ENCODE data around the gene SLC17A5.
"Not testable (repeated sequence)": the region's sequence is repeated elsewhere in the genome, so short reads cannot be mapped to it uniquely, and the experiment has no call there.

The SLC17A5 gene

DNA sequence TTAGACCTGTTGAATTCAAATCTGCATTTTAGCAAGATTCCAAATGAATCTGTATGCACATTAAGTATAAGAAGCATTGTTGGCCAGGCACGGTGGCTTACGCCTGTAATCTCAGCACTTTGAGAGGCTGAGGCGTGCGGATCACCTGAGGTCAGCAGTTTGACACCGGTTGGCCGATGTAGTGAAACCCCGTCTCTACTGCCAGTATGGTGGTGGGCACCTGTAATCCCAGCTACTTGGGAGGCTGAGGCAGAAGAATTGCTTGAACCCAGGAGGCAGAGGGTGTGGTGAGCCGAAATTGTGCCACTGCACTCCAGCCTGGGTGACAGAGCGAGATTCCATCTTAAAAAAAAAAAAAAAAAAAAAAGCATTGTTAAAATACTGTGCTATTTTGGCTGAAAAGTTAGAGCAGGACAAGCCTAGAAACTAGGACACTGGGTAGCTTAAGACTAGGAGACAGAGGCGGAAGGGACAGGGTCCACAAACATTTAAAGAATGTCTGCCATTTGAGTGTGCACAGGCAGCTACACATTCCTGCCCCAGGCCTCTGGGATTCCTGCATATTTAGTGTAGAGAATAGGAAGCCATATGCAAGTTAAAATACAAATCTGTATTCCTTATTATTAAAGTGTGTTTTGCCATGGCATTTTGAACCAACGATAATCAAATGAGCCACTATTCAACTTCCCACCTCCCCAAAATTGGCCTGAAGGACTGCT, 87.9 kb downstream of the SLC17A5 start:
- DNase-seq: no peak

GRCh38 chr6:73564578-73565345, 89.0 kb downstream of the SLC17A5 start:
- DNase-seq: no peak

DNA sequence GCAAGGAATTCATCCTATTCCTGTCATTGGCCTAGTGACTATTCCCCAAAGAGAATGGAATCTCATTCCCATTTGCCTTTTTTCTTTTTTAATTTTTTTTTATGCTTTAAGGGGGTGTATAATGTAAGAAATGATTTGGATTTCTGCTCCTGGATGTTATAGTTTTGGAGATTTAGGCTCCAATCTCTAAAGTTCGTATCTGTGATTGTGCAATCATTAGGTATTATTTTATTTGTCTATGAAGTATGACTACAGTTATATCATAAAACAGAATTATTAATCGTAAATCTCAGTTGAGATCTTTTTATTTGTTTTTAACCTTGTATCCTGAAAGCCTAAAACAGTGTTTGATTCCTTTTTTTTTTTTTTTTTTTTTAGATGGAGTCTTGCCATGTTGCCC, 91.2 kb downstream of the SLC17A5 start:
- no peak for DNase-seq

DNA sequence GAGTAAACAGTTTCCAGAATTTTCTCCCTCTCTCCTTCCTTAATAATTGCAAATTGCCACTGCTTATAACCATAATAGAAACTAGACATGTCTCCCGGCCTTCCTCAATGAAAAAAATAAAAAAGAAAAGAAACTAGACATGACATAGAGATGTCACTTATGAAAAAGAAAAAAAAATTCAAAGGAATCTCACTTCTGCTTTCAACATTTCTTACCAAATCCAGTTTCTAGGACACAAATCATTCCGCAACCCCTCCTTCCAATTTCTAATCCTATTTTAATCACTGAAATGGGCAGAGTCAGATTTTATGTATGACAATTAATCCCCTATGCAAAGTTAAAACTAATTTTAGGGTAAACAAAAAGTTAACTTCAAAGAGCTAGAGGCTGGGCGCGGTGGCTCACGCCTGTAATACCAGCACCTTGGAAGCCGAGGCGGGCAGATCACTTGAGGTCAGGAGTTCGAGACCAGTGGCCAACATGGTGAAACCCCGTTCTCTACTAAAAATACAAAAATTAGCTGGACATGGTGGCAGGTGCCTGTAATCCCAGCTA, 92.9 kb downstream of the SLC17A5 start:
- no peak for DNase-seq

- no peak for DNase-seq
Observed at GRCh38 chr6:73560182-73560732, 93.5 kb downstream of the SLC17A5 start.

- DNase-seq: not testable (repeated sequence)
Observed at GRCh38 chr6:73559399-73559794, 94.4 kb downstream of the SLC17A5 start.

DNA sequence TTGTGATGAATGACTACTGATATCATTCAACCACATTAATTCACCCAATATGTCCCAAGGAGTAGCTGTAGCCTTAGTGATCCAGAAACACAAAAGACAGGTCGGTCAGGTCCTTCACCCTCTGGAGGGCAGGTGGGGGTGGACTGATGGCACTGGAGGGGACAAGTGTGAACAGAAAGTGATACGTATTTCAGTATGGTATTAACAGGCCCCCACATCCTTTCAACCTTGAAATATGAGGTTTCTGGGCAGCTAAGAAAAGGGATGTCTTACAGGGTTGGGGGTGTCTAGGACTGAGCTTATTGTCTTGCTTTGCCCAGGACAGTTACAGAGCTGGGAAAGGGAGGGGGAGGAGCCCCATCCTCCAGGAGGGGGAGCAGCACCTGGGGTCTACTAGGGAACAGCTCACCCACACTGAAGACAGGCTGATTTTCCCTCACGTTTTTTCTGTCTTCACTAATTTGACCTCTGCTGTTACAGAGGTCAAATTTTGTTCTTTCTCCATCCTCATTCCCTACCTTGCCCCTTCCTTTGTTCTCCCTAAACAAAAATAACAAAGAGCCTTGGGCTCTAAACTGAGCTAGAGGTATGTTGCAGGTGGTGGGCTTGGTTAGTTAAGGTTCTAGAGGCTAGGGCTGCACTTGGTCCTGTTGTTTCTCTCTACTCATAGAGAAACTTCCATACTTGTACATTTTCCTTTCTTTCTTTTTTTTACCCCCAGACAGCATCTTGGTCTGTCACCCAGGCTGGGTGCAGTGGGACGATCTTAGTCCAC, 95.0 kb downstream of the SLC17A5 start:
- DNase-seq: no peak

DNA sequence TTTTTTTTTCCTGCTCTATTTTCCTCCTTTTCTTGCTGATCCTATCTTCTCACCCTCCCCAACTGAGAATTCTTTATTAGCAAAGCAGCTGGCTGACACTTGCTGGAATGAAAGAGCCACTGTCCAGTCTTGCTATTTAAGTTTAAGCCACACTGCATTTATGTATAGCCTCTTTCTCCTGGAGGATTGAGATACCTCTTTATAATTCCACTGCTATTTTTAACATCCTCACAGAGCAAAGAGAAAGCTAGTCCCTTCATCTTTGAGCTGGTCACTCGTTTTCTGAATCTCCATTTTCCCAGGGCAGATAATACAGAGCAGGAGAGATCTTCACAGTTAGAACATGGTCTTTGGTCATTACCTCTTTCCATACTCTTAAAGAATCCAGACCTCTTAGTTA, 97.0 kb downstream of the SLC17A5 start:
- no peak for DNase-seq

DNA sequence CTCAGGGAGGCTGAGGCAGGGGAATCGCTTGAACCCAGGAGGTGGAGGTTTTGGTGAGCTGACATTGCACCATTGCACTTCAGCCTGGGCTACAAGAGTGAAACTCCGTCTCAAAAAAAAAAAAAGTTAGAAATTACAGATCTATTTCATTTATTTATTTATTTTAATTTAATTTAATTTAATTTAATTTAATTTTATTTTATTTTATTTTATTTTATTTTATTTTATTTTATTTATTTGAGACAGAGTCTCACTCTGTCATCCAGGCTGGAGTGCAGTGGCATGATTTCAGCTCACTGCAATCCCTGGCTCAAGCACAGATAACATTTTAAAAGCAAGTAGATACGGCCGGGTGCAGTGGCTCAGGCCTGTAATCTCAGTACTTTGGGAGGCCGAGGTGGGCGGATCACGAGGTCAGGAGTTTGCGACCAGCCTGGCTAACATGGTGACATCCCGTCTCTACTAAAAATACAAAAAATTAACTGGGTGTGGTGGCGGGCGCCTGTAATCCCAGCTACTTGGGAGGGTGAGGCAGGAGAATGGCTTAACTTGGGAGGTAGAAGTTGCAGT, 98.3 kb downstream of the SLC17A5 start:
- not testable (repeated sequence) for DNase-seq

DNA sequence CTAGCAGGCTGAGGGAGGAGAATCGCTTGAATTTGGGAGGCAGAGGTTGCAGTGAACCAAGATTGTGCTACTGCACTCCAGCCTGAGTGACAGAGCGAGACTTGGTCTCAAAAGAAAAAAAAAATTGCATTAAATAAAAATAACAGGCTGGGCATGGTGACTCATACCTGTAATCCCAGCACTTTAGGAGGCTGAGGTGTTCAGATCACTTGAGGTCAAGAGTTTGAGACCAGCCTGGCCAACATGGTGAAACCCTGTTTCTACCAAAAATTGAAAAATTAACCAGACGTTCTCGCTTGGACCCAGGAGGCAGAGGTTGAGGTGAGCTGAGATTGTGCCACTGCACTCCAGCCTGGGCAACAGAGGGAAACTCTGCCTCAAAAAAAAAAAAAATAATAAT, 102.7 kb downstream of the SLC17A5 start:
- not testable (repeated sequence) for DNase-seq

GRCh38 chr6:73548458-73549446, 105.0 kb downstream of the SLC17A5 start:
- DNase-seq: no peak

- no peak for DNase-seq
Observed at GRCh38 chr6:73547036-73547435, 106.8 kb downstream of the SLC17A5 start.

All from NCI-H1048 (cell line).